ENCODE results near the gene SLC16A13.
"Not testable (repeated sequence)": the region's sequence is repeated elsewhere in the genome, so short reads cannot be mapped to it uniquely, and the experiment has no call there.

SLC16A13 gene

GRCh38 chr17:7068268-7068667 lies 32.5 kb downstream of the SLC16A13 start:
- DNase-seq = no peak

- no peak for DNase-seq
Measured at GRCh38 chr17:7070712-7071111, 34.9 kb downstream of the SLC16A13 start.

GRCh38 chr17:7072406-7072805 lies 36.6 kb downstream of the SLC16A13 start:
- DNase-seq = no peak

GRCh38 chr17:7074931-7075330 lies 39.1 kb downstream of the SLC16A13 start:
- DNase-seq = no peak

GRCh38 chr17:7077911-7078546 lies 42.2 kb downstream of the SLC16A13 start:
- no peak for DNase-seq

- DNase-seq = no peak
Measured at GRCh38 chr17:7078711-7079110, 42.9 kb downstream of the SLC16A13 start.

GRCh38 chr17:7079581-7080455 lies 44.0 kb downstream of the SLC16A13 start, which contains the start of gene CLEC10A:
CLEC10A (minus strand) TSS chr17:7080251; CDS start chr17:7078812, 1,439 bp downstream.
- no peak for DNase-seq

GRCh38 chr17:7080456-7081041 lies 44.7 kb downstream of the SLC16A13 start:
- DNase-seq = no peak

GRCh38 chr17:7081341-7082062 lies 45.7 kb downstream of the SLC16A13 start:
- DNase-seq = no peak

- DNase-seq = no peak
Measured at GRCh38 chr17:7083592-7083991, 47.8 kb downstream of the SLC16A13 start.

GRCh38 chr17:7084088-7084487 lies 48.3 kb downstream of the SLC16A13 start:
- no peak for DNase-seq

GRCh38 chr17:7088442-7088841 lies 52.6 kb downstream of the SLC16A13 start:
- not testable (repeated sequence) for DNase-seq

GRCh38 chr17:7089570-7089969 lies 53.8 kb downstream of the SLC16A13 start:
- not testable (repeated sequence) for DNase-seq

Measured in activated T-cell treated with anti-CD3 and anti-CD28 coated beads, Interleukin-2, amount 50 U/mL, for 1 hour (primary cell).